Ramos (cell line): Measurements from ENCODE around the gene SCAF8.

ENCODE experiments used
- in situ Hi-C: fragments of 300-500 bp; cut with MboI; formaldehyde crosslinking; loops from one replicate; pipeline ENCODE4 v1.14.3; 2022; ENCODE audit warnings: low sequenced_read_pairs; ENCODE audit not compliant: unreplicated experiment

Gene SCAF8

DNA sequence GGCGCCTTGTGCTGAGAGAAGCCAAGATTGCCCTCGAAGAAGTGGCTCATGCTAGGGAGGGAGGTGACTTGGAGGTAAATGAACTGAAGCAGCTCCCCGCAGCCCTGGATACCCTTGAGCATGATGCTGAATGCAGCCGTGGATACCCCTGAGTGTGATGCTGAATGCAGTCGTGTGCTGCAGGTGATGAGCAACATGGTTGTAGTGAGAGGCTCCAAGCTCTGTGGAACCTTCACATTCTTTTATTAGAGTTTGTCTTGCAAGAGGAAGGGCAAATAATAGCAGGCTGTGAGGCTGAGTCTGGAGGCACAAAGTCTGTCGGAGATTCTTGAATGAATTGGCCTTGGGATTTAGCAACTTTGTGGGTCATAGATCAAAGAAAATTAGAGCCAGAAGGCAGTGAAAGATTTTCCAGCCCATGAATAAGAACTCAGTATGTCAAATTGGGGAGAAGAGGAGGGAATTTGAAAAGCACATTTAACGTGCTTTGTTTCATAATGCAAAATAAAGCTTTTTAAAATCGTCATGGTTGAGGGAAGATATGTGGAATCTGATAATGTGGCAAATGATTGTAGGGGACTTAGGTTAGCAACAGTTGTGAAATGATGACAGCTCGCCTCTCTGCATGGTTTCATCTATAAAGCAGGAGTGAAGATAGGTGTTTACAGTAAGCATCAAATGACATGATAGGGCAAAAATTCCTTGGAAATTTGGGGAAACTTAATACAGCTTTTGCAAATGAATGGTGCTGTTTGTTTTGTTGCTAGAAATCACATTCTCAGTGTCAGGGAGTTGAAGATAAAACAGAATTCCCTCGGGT is 141.8 kb downstream of the SCAF8 start:
- in situ Hi-C loops, result no loop called here

GRCh38 chr6:154876486-154877280 is 143.5 kb downstream of the SCAF8 start:
- in situ Hi-C loops, result no loop called here

DNA sequence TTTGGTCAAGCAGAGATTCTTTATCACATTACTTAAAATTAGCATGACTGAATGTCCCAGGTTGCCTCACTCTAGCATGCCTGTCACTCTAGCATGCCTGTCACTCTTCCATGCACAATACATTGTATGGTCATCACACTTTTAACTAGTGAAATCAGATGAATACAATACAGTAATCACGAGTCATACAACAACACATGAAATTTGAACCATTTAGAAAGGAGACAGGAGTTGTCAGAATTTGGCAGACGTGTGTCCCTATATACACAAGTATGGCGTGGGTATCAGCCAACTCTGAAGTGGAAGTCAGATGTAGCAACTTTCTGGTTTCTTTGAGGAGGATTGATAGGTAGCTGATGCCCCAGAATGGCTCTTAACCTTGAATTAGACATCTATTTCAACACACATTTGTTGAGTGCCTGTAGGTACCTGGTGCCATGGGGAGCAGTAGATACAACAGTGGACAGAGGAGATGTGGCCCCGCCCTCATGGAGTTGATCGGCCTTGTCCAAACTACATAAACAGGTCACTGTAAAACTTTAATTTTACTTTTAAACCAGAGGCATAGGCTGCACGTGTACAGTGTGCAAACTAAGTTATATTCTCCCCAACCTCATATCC is 145.8 kb downstream of the SCAF8 start:
- in situ Hi-C loops, result no loop called here

- in situ Hi-C loops, result no loop called here
These were observed 148.9 kb downstream of the SCAF8 start for GRCh38 chr6:154882107-154882506.
